Measurements from ENCODE around the gene MYL7. TPM values are rescaled to one million over a fixed set of nuclear protein-coding genes. Genes with fewer than 3 reads are reported as not detected.

Gene MYL7, protein sequence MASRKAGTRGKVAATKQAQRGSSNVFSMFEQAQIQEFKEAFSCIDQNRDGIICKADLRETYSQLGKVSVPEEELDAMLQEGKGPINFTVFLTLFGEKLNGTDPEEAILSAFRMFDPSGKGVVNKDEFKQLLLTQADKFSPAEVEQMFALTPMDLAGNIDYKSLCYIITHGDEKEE
- total RNA-seq, result 0.73 TPM in 1 of 2 replicates, not detected in the other

DNA sequence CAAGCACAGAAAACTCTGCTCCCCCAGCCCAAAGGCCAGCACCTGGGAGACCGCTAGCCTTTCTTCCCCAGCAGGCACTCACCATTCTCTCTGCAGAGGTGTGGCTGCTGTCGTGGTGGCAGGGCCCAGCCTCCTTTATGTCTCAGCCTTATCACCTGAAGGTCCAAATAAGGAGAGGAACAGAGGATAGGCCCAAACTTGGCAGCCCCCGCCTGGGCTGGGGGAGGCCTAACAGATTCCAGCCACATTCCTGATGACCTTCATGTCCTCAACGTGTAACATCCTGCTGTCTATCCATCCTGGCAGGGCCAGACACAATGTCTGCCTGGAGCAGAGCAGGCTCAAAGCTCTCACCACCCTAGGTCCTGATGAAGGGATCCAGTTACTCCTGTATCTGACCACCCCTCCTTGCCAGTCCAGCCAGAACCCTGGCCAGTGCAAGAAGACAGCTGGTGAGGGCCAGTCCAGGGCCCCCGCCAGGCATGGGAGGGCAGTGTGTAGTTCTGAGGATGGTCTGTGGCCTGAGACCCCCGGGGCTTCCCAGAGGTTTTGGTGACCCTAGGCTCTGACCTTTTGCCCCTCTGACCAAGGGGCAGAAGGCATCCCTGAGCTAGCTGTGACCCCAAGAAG lies at the start of gene MYL7:
Gene MYL7 (minus strand): TSS at position 112 of the 630 bp plus-strand sequence. CDS start 27 bp downstream, at position 85.

DNA sequence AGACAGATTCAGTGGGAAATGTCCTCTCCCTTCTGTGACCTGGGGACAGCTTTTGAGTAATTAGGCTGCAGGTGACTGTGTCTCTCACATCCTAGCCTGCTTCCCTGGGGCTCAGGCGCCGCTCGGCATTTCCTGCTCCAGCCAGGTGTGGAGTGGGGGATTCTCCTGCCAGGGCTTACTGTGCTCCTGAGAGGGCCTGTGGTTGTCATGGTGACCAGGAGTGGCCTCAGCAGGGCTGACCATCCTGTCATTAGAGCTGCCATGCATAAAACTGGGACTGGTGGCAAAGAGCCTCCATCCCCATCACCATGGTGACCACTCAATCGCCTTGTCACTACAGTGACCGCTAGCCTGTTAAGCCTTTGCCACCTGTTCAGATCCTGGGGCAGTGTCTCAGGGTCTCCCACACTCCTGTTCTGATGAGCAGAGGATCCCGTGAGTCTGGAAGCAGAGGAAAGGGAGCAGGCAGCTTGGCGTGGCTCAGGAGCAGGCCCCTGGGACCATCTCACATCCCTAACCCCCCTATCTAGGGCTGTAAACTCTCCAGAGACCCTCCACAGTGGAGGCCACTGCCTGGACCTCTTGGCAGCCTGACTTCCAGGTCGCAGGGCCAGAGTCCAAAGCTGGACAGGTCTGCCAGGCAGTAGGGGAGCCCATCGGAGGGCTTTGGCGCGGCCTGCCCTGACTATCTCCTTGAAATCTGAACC lies 48.3 kb upstream of the MYL7 start, which contains the start of gene GCK:
Gene GCK (minus strand): TSS at position 154 of the 707 bp plus-strand sequence. CDS start 486 bp downstream, outside the sequence.

GRCh38 chr7:44123190-44124003 lies 17.7 kb downstream of the MYL7 start, which contains the start of gene POLD2:
Gene POLD2 (minus strand): TSS chr7:44123548. CDS start chr7:44122053, 1,495 bp downstream.

DNA sequence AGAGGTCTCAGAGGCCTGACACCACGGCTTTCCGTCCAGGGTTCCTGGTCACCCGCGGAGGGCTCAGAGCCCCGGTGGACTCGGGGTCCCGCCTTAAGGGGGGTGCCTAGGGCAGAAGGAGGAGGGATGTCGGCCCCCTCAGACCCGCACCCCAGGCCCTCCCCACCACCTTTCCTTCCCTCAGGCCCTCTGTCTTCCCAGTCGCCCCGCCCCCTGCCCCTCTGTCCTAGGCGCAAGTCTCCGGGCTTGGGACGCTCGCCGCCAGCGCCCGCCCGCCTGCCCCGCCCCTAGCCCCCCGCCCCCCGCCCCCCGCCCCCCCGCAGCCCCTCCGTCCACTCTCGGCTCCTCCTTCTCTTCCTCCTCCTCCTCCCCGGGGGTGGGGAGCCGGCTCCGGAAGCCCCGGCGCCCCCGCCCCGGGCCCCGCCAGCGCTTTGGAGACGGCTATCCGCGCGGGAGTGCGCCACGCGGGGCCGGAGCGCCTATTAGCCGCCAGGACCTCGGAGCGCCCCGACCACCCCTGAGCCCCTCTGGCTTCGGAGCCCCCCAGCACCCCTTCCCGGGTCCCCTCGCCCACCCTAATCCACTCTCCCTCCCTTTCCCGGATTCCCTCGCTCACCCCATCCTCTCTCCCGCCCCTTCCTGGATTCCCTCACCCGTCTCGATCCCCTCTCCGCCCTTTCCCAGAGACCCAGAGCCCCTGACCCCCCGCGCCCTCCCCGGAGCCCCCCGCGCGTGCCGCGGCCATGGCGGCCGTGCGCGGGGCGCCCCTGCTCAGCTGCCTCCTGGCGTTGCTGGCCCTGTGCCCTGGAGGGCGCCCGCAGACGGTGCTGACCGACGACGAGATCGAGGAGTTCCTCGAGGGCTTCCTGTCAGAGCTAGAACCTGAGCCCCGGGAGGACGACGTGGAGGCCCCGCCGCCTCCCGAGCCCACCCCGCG lies 36.9 kb downstream of the MYL7 start, which contains the start of gene AEBP1:
Gene AEBP1 (plus strand): TSS at position 423 of the 937 bp plus-strand sequence. CDS start 321 bp downstream, at position 744.

Small RNA genes within 50 kb of the gene (small RNA-seq; reads per million reads assigned to genes)
- gene RNA5SP230, result not detected

Other genes starting within 250 kb of the MYL7 start
- gene URGCP, start 234.7 kb downstream of the MYL7 start, total RNA-seq, result 23.1 and 26.4 TPM in 2 replicates
- 9.4 and 9.6 TPM in 2 replicates for gene UBE2D4, start 214.9 kb downstream of the MYL7 start, total RNA-seq
- under 0.01 TPM in 1 of 2 replicates, not detected in the other for gene SPDYE1, start 143.4 kb downstream of the MYL7 start, total RNA-seq
- gene DBNL, start 96.6 kb downstream of the MYL7 start, total RNA-seq, result 77.2 and 92.3 TPM in 2 replicates
- 0.37 TPM in 1 of 2 replicates, not detected in the other for gene PGAM2, start 75.8 kb downstream of the MYL7 start, total RNA-seq
- gene POLM, start 58.8 kb downstream of the MYL7 start, total RNA-seq, result 19.8 and 22.1 TPM in 2 replicates
- gene AEBP1, start 37.0 kb downstream of the MYL7 start, total RNA-seq, result 66.3 and 81.6 TPM in 2 replicates
- 195 and 222 TPM in 2 replicates for gene POLD2, start 17.8 kb downstream of the MYL7 start, total RNA-seq
- gene GCK, start 48.1 kb upstream of the MYL7 start, total RNA-seq, result 0.73 and 1.6 TPM in 2 replicates
- gene YKT6, start 59.6 kb upstream of the MYL7 start, total RNA-seq, result 56.2 and 77.8 TPM in 2 replicates
- 0.73 and 0.98 TPM in 2 replicates for gene CAMK2B, start 184.3 kb upstream of the MYL7 start, total RNA-seq